Mesothelial cell of epicardium (in vitro differentiated cells): ENCODE data around the gene EFS. TPM values are rescaled to one million over a fixed set of nuclear protein-coding genes. Genes with fewer than 3 reads are reported as not detected.

Experiments
- DNase-seq, 2 experiments: peaks; one replicate each; pipeline ENCODE4 v3.0.0; 2021; ENCODE audit warnings: low spot score in 2 of 2; ENCODE audit not compliant: unreplicated experiment in 2 of 2
- H3K27ac Mint-ChIP-seq: 2 replicates; pipeline ENCODE4 v1.8.0; 2021; ENCODE audit warnings: mixed read lengths
- H3K27me3 Mint-ChIP-seq: 2 replicates; pipeline ENCODE4 v1.8.0; 2021; ENCODE audit warnings: low read depth, mixed read lengths
- H3K36me3 Mint-ChIP-seq: 2 replicates; pipeline ENCODE4 v1.8.0; 2021; ENCODE audit warnings: mixed read lengths
- H3K4me1 Mint-ChIP-seq: 2 replicates; pipeline ENCODE4 v1.8.0; 2021; ENCODE audit warnings: mixed read lengths
- H3K4me3 Mint-ChIP-seq: 2 replicates; pipeline ENCODE4 v1.8.0; 2021; ENCODE audit warnings: mild to moderate bottlenecking, moderate library complexity, mixed read lengths
- H3K9me3 Mint-ChIP-seq: 2 replicates; pipeline ENCODE4 v1.8.0; 2021; ENCODE audit warnings: mixed read lengths
- CTCF ChIP-seq: fragments of 200-600 bp; sonication (generic); IDR thresholded peaks from one replicate; pipeline ENCODE4 v1.5.0; 2021; ENCODE audit warnings: antibody characterized with exemption; ENCODE audit not compliant: unreplicated experiment
- total RNA-seq: library from RNA; stranded (reverse); gene quantifications from 3 replicates; pipeline ENCODE4 v1.2.1, GENCODE V29; 2021

The EFS gene
- total RNA-seq, 1 donor from 2014 or later, result 81.2 TPM

GRCh38 chr14:23361763-23362162 lies 3.2 kb downstream of the EFS start:
- Mint-ChIP-seq H3K4me1 (peaks cover 30% of the 10 kb centered on the region), H3K36me3 (peaks cover 4% of the 10 kb centered on the region), H3K4me3 (no peak overlapping the region), H3K9me3 (no peaks in the 10 kb centered on the region), H3K27ac (peak overlapping the region; percentile 33), H3K27me3 (no peaks in the 10 kb centered on the region)
- TF ChIP-seq CTCF, result no peak
- DNase-seq, result no peak

GRCh38 chr14:23361320-23361719 lies 3.7 kb downstream of the EFS start:
- H3K27me3 Mint-ChIP-seq, result no peaks in the 10 kb centered on the region
- no peak for DNase-seq
- no peak for TF ChIP-seq CTCF
- no peaks in the 10 kb centered on the region for H3K9me3 Mint-ChIP-seq
- peak overlapping the region; percentile 33 for H3K27ac Mint-ChIP-seq
- peaks cover 27% of the 10 kb centered on the region for H3K4me1 Mint-ChIP-seq
- no peak overlapping the region for H3K4me3 Mint-ChIP-seq
- peaks cover 5% of the 10 kb centered on the region for H3K36me3 Mint-ChIP-seq

- TF ChIP-seq CTCF, result no peak
- no peaks in the 10 kb centered on the region for H3K9me3 Mint-ChIP-seq
- no peak for DNase-seq
- H3K4me3 Mint-ChIP-seq, result no peak overlapping the region
- peaks cover 8% of the 10 kb centered on the region for H3K36me3 Mint-ChIP-seq
- no peaks in the 10 kb centered on the region for H3K27me3 Mint-ChIP-seq
- peaks cover 27% of the 10 kb centered on the region for H3K4me1 Mint-ChIP-seq
- no peak overlapping the region for H3K27ac Mint-ChIP-seq
Measured at GRCh38 chr14:23360496-23360895, 4.5 kb downstream of the EFS start.

GRCh38 chr14:23359722-23360447 lies 5.1 kb downstream of the EFS start:
- no peak for TF ChIP-seq CTCF
- H3K27me3 Mint-ChIP-seq, result no peaks in the 10 kb centered on the region
- no peaks in the 10 kb centered on the region for H3K9me3 Mint-ChIP-seq
- H3K4me3 Mint-ChIP-seq, result no peak overlapping the region
- peaks cover 8% of the 10 kb centered on the region for H3K36me3 Mint-ChIP-seq
- H3K4me1 Mint-ChIP-seq, result peaks cover 27% of the 10 kb centered on the region
- DNase-seq, result no peak
- H3K27ac Mint-ChIP-seq, result peak overlapping the region; percentile 6

GRCh38 chr14:23359167-23359626 lies 5.8 kb downstream of the EFS start:
- peaks cover 8% of the 10 kb centered on the region for H3K36me3 Mint-ChIP-seq
- H3K27ac Mint-ChIP-seq, result no peak overlapping the region
- peaks cover 21% of the 10 kb centered on the region for H3K4me1 Mint-ChIP-seq
- no peaks in the 10 kb centered on the region for H3K9me3 Mint-ChIP-seq
- TF ChIP-seq CTCF, result no peak
- no peaks in the 10 kb centered on the region for H3K27me3 Mint-ChIP-seq
- H3K4me3 Mint-ChIP-seq, result no peak overlapping the region
- DNase-seq, result no peak
